IPS DF 6.9 (cell line): ENCODE measurements around the gene CALHM4.
"Not testable (repeated sequence)": the region's sequence is repeated elsewhere in the genome, so short reads cannot be mapped to it uniquely, and the experiment has no call there.

Experiments
- DNase-seq: peaks from one replicate; pipeline ENCODE4 v3.0.0-alpha.2; 2013; ENCODE audit warnings: low read depth, low spot score
- H3K27ac ChIP-seq: one replicate; pipeline ENCODE4 v1.5.1; 2013; ENCODE audit warnings: low read length, control low read depth
- H3K27me3 ChIP-seq: 2 replicates; pipeline ENCODE4 v1.6.1; 2013; ENCODE audit warnings: mild to moderate bottlenecking, low read length; ENCODE audit not compliant: control insufficient read depth, insufficient read depth
- H3K36me3 ChIP-seq: 2 replicates; pipeline ENCODE4 v1.6.1; 2013; ENCODE audit warnings: low read length; ENCODE audit not compliant: control insufficient read depth, insufficient read depth
- H3K4me1 ChIP-seq: 2 replicates; pipeline ENCODE4 v1.6.1; 2013; ENCODE audit warnings: low read length; ENCODE audit not compliant: control insufficient read depth, insufficient read depth
- H3K4me3 ChIP-seq: 2 replicates; pipeline ENCODE4 v1.5.1; 2013; ENCODE audit warnings: mild to moderate bottlenecking, low read length
- H3K9me3 ChIP-seq: 2 replicates; pipeline ENCODE4 v1.6.1; 2013; ENCODE audit warnings: low read length, inconsistent platforms; ENCODE audit not compliant: control insufficient read depth, insufficient read depth
- WGBS: extraction: QIAGEN DNeasy Blood & Tissue Kit; methylation state at CpG from one replicate; pipeline ENCODE4 v1.1.7; 2013; ENCODE audit warnings: mixed read lengths, missing lambda C conversion rate; ENCODE audit not compliant: insufficient read length, insufficient coverage; 5-methylcytosine and 5-hydroxymethylcytosine counted together

CALHM4 gene

DNA sequence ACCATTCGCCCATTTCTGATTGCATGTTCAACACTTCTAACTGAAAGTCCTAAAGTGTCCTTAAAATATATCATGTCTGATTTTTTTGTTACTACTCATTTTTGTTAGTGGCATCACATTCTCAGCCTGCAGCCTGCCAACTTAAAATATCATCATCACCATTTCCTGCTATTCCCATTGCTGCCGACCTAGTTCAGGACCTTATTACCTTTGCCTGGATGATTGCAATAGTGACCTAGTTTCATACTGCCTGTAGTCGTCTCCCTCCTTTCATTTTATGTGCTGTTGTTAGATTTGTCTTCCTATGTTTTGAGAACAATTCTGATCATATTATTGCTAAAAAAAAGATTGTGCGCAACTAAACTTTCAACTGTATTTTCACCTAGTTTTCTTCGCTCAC is 23.9 kb downstream of the CALHM4 start:
- H3K4me3 ChIP-seq: no peak overlapping the region
- H3K27me3 ChIP-seq: no peaks in the 10 kb centered on the region
- H3K4me1 ChIP-seq: no peaks in the 10 kb centered on the region
- H3K9me3 ChIP-seq: no peaks in the 10 kb centered on the region
- H3K27ac ChIP-seq: no peak overlapping the region
- no peak for DNase-seq
- no CpG with 5 or more reads among the region's 5 CpGs for WGBS
- H3K36me3 ChIP-seq: no peaks in the 10 kb centered on the region

DNA sequence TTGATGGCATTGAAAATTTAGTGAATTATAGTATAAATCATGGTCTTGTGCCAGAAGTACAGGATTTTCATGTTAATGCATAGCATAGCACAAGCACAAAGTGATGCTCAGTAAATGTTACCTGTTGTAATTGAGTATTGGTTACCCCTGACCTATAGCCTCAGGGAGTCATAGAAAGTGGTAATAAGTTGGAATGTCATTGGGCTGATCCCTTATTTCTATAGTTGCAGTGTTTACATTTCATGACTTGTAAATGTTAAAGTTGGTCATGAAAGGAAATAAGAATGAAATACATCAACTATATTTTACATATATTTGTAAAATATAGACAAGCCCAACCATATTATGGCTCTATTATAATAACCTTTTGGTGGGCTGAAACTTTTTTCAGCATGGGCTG is 24.8 kb downstream of the CALHM4 start:
- Histone ChIP-seq H3K4me1 (no peaks in the 10 kb centered on the region), H3K27me3 (no peaks in the 10 kb centered on the region), H3K9me3 (no peaks in the 10 kb centered on the region), H3K4me3 (no peak overlapping the region), H3K27ac (no peak overlapping the region), H3K36me3 (no peaks in the 10 kb centered on the region)
- DNase-seq: no peak

DNA sequence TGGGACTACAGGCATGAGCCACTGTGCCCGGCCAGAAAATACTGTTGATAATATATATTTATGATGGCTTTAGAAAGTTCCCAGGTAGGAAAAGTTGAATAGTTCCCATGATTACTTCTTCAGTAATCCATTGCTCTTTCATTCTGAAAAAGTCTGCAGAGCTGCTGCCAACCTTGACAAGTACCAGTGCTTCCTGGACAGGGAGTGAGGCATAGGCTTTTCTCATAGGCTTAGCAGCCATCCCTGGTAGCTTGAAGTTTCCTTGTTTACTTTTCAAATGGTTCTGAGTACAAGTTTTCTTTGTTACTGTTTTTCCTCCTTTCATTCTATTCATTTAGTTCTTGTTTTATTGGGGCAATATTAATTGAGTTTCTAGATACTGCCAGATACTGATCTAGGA is 25.6 kb downstream of the CALHM4 start:
- DNase-seq: no peak
- no CpG with 5 or more reads among the region's 1 CpG for WGBS
- H3K27me3 ChIP-seq: no peaks in the 10 kb centered on the region
- no peak overlapping the region for H3K27ac ChIP-seq
- no peaks in the 10 kb centered on the region for H3K9me3 ChIP-seq
- no peaks in the 10 kb centered on the region for H3K4me1 ChIP-seq
- H3K4me3 ChIP-seq: no peak overlapping the region
- H3K36me3 ChIP-seq: no peaks in the 10 kb centered on the region

DNA sequence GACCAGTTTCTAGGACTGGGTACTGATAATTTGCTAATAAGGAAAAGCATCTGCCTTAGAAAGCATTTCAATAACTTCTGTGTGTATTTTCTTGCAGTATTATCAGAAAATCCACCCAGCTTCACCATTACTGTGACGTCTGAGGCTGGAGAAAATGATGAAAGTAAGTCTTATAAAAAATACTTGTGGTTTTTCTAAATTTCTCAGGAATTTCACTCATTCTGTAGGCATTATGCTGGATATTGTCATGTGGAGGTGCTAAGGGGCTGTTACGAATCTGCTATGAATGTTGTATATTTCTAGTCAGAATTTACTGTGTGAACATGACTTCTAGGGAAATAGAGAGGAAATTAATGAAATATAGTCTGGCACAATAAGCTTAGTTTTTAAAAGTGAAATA is 26.6 kb downstream of the CALHM4 start:
- no peak for DNase-seq
- Histone ChIP-seq H3K4me3 (no peak overlapping the region), H3K27ac (no peak overlapping the region), H3K27me3 (no peaks in the 10 kb centered on the region), H3K9me3 (no peaks in the 10 kb centered on the region), H3K4me1 (no peaks in the 10 kb centered on the region), H3K36me3 (no peaks in the 10 kb centered on the region)
- no CpG with 5 or more reads among the region's 2 CpGs for WGBS

- Histone ChIP-seq H3K36me3 (no peaks in the 10 kb centered on the region), H3K27ac (no peak overlapping the region), H3K27me3 (no peaks in the 10 kb centered on the region), H3K4me3 (no peak overlapping the region), H3K9me3 (no peaks in the 10 kb centered on the region), H3K4me1 (no peaks in the 10 kb centered on the region)
- no peak for DNase-seq
Observed at GRCh38 chr6:116586276-116586675, 32.7 kb downstream of the CALHM4 start.

DNA sequence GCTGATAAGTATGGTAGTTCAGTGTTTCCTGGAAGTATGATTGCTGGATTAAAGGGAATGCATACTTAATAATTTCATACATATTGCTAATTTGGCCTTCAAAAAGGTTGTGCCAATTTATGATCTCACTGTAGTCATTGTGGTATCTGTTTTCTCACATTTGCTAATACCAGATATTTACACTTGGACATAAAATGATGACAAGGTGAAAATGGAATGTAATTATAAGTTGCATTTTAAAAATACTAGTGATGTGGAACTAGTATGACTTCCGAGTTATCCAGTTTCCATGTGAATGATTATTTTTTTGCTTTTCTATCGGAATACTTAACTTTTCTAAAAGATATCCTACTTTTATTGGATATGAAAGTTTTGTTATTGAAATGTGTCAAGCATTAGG is 33.2 kb downstream of the CALHM4 start:
- no peak for DNase-seq
- no peak overlapping the region for H3K4me3 ChIP-seq
- H3K27me3 ChIP-seq: no peaks in the 10 kb centered on the region
- no peaks in the 10 kb centered on the region for H3K4me1 ChIP-seq
- WGBS: no CpG with 5 or more reads among the region's 2 CpGs
- no peak overlapping the region for H3K27ac ChIP-seq
- no peaks in the 10 kb centered on the region for H3K36me3 ChIP-seq
- H3K9me3 ChIP-seq: no peaks in the 10 kb centered on the region

DNA sequence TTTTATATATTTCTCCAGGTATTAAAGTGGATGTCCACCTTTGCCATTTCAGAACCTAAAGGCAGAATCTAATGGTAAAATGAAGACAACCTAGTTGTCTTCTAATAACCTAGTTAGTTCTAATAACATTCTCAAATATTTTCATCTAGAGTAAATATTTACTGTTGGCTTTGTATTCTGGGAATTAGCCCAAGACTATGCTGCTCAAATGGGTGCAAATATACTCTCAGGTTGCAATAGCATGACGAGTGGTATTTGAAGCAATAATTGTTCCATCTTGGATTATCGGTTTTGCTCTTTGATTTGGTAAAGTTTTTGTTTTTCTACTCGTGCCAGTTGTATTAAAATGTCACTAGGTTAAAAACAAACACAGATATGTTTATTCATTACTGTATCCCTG is 41.7 kb downstream of the CALHM4 start:
- H3K27ac ChIP-seq: no peak overlapping the region
- H3K4me1 ChIP-seq: no peaks in the 10 kb centered on the region
- H3K4me3 ChIP-seq: no peak overlapping the region
- no peaks in the 10 kb centered on the region for H3K9me3 ChIP-seq
- no peaks in the 10 kb centered on the region for H3K27me3 ChIP-seq
- no peak for DNase-seq
- H3K36me3 ChIP-seq: no peaks in the 10 kb centered on the region; the same call in 1 of the 2 replicates
- no CpG with 5 or more reads among the region's 3 CpGs for WGBS

- DNase-seq: no peak
Observed at GRCh38 chr6:116596815-116597214, 43.3 kb downstream of the CALHM4 start.

GRCh38 chr6:116603916-116604315 is 50.4 kb downstream of the CALHM4 start:
- H3K27me3 ChIP-seq, H3K4me3 ChIP-seq, DNase-seq, H3K4me1 ChIP-seq, H3K9me3 ChIP-seq, H3K27ac ChIP-seq, H3K36me3 ChIP-seq: not testable (repeated sequence)
- no CpG with 5 or more reads among the region's 3 CpGs for WGBS

More at GRCh38 chr6:116596815-116597214, 43.3 kb downstream of the CALHM4 start:
- Histone ChIP-seq H3K27ac (no peak overlapping the region), H3K27me3 (no peaks in the 10 kb centered on the region), H3K9me3 (no peaks in the 10 kb centered on the region), H3K36me3 (no peaks in the 10 kb centered on the region; the same call in 1 of the 2 replicates), H3K4me3 (no peak overlapping the region), H3K4me1 (no peaks in the 10 kb centered on the region)
- WGBS: no CpG with 5 or more reads among the region's 4 CpGs

GRCh38 chr6:116604868-116605267 is 51.3 kb downstream of the CALHM4 start:
- not testable (repeated sequence) for H3K27ac ChIP-seq, H3K9me3 ChIP-seq, H3K4me1 ChIP-seq, H3K27me3 ChIP-seq, DNase-seq, H3K36me3 ChIP-seq, H3K4me3 ChIP-seq
- no CpG with 5 or more reads among the region's 3 CpGs for WGBS

- Histone ChIP-seq H3K4me3 (no peak overlapping the region), H3K36me3 (no peaks in the 10 kb centered on the region), H3K4me1 (no peaks in the 10 kb centered on the region; the same call in 1 of the 2 replicates), H3K9me3 (no peaks in the 10 kb centered on the region), H3K27me3 (no peaks in the 10 kb centered on the region), H3K27ac (no peak overlapping the region)
- DNase-seq: no peak
- WGBS: no CpG with 5 or more reads among the region's 4 CpGs
Observed at GRCh38 chr6:116605935-116606334, 52.4 kb downstream of the CALHM4 start.
